ENCODE measurements around the gene MRPS31. TPM values are rescaled to one million over a fixed set of nuclear protein-coding genes. Genes with fewer than 3 reads are reported as not detected.

The MRPS31 gene
- total RNA-seq, 1 donor from 2014 or later: 22.2 TPM

DNA sequence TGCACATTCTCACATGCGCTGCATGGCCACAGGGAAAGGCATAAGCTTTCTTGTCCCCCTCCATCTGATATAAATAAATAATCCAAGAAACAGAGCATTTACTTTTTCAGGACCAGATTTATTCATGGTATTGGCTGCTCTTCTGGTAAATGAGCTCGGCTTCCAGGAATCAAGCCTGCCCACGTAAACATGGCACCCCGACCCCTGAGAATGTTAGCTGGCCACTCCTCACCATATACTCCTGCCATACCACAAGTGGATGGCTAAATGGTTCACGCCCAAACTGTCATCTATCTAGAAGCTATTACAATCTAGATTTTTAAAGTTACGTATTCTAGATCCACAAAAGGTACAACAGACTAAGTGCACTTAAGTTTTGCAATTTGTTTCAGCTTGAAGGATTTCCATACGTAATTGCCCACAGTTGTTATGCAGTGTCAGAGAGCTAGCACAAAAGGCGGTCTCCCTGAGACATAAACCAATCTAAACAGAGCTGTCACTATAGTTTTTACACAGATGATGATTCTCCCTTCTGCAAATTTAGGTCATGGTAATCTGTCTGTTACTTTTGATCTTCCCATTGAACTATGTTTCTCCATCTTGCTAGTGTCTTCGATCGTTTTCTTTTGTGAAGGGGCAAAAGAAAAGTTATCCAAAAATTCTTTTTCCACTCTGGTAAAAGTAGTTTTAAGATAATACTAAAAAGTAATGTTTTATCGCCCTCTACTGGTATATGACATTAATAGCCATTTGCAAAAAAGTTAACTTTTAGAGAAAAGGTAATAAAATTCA is 88.3 kb downstream of the MRPS31 start:
- intact Hi-C loops (cut with DNase I): loop anchor here (10.0 kb wide), 1 partner anchor 618 kb away; no protein-coding TSS in a partner anchor
- Histone ChIP-seq H3K27ac (no peak overlapping the region), H3K36me3 (no peaks in the 10 kb centered on the region), H3K27me3 (ENCODE audit: low read depth) (no peaks in the 10 kb centered on the region), H3K4me3 (no peak overlapping the region), H3K9me3 (no peaks in the 10 kb centered on the region), H3K4me1 (peaks cover 7% of the 10 kb centered on the region)
- ATAC-seq: no peak
- DNase-seq: no peak
- TF ChIP-seq, protein P1, sequence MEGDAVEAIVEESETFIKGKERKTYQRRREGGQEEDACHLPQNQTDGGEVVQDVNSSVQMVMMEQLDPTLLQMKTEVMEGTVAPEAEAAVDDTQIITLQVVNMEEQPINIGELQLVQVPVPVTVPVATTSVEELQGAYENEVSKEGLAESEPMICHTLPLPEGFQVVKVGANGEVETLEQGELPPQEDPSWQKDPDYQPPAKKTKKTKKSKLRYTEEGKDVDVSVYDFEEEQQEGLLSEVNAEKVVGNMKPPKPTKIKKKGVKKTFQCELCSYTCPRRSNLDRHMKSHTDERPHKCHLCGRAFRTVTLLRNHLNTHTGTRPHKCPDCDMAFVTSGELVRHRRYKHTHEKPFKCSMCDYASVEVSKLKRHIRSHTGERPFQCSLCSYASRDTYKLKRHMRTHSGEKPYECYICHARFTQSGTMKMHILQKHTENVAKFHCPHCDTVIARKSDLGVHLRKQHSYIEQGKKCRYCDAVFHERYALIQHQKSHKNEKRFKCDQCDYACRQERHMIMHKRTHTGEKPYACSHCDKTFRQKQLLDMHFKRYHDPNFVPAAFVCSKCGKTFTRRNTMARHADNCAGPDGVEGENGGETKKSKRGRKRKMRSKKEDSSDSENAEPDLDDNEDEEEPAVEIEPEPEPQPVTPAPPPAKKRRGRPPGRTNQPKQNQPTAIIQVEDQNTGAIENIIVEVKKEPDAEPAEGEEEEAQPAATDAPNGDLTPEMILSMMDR (IDR thresholded peaks at IDR 0.05): peak; percentile 70

GRCh38 chr13:40681341-40682146 is 89.4 kb downstream of the MRPS31 start:
- DNase-seq (no peak), ATAC-seq (peak; percentile 21 to 61)
- no peaks in the 10 kb centered on the region for H3K27me3 ChIP-seq (ENCODE audit: low read depth)
- intact Hi-C loops (cut with DNase I): loop anchor here (10.0 kb wide), 1 partner anchor 617 kb away; no protein-coding TSS in a partner anchor
- H3K36me3 ChIP-seq: no peaks in the 10 kb centered on the region
- TF ChIP-seq, protein P1 (IDR thresholded peaks at IDR 0.05): no peak
- no peaks in the 10 kb centered on the region for H3K9me3 ChIP-seq
- H3K4me1 ChIP-seq: peaks cover 7% of the 10 kb centered on the region
- H3K4me3 ChIP-seq: no peak overlapping the region
- H3K27ac ChIP-seq: no peak overlapping the region

DNA sequence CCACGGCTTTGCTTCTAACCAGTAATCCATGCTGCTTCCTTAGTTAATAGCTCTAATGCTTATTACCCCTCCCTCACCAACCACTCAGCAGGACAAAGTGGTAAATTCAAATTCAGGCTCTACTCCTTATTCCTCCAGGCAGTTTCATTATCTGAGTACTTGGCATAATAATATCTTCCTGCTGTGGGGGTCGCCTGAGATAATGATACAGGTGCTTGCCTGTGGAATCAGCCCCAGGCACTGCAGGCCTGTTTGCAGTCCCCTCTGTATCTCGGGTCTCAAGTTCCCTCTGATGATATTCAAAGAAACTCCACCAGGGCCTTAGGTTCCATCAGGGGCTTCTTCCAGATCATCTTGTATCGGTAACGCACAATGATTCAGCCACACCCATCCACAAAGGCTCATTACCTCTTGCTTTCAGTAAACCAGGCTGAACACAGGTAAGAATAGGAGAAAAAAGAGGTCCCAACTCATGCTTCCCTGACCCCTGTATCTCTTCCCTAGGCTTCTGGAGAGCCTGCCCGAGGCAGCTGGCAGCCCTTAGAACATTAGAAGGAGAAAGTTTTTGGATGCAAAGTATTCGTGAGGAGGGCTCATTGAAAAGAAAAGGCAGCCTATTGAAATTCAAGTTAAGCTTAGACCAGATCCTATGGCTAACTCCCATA is 90.2 kb downstream of the MRPS31 start:
- Histone ChIP-seq H3K27me3 (ENCODE audit: low read depth) (no peaks in the 10 kb centered on the region), H3K4me3 (no peak overlapping the region), H3K27ac (no peak overlapping the region), H3K9me3 (no peaks in the 10 kb centered on the region), H3K36me3 (no peaks in the 10 kb centered on the region), H3K4me1 (peaks cover 7% of the 10 kb centered on the region)
- no peak for DNase-seq
- ATAC-seq: no peak
- TF ChIP-seq, protein P1 (IDR thresholded peaks at IDR 0.05): no peak
- intact Hi-C loops (cut with DNase I): loop anchor here (10.0 kb wide), 1 partner anchor 616 kb away; no protein-coding TSS in a partner anchor

GRCh38 chr13:40679480-40679985 is 91.5 kb downstream of the MRPS31 start:
- TF ChIP-seq, protein P1 (IDR thresholded peaks at IDR 0.05): no peak
- DNase-seq (no peak), ATAC-seq (no peak)
- H3K4me3 ChIP-seq: no peak overlapping the region
- H3K27ac ChIP-seq: no peak overlapping the region
- H3K27me3 ChIP-seq (ENCODE audit: low read depth): no peaks in the 10 kb centered on the region
- no peaks in the 10 kb centered on the region for H3K9me3 ChIP-seq
- intact Hi-C loops (cut with DNase I): no loop called here
- H3K36me3 ChIP-seq: no peaks in the 10 kb centered on the region
- peaks cover 7% of the 10 kb centered on the region for H3K4me1 ChIP-seq

Small RNA genes lying within 50 kb of the gene (microRNA-seq; reads per million reads assigned to microRNA genes)
- gene MIR320D1 (ENCODE audit: borderline number of aligned reads) (not detected), gene MIR621 (ENCODE audit: borderline number of aligned reads) (not detected)

Other genes starting within 250 kb of the MRPS31 start
- 19.9 TPM for gene FOXO1, start 104.5 kb downstream of the MRPS31 start, total RNA-seq
- 3.3 TPM for gene SLC25A15, start 18.4 kb upstream of the MRPS31 start, total RNA-seq
- gene ELF1, start 248.1 kb upstream of the MRPS31 start, total RNA-seq: 98.1 TPM

Data from lower lobe of right lung (tissue), 2 donors.